HCT116 (cell line): ENCODE measurements around the gene CRHBP.

Source experiments
- ATF3 ChIP-seq: IDR thresholded peaks from 2 replicates; pipeline ENCODE4 v1.6.1; 2012
- CEBPB ChIP-seq: IDR thresholded peaks from 2 replicates; pipeline ENCODE4 v1.6.1; 2012; ENCODE audit warnings: low read depth
- CTCF ChIP-seq, 3 experiments: fragments of 200-600 bp in 1 of 3; sonication (generic) in 1 of 3; IDR thresholded peaks in 2 of 3; conservative IDR thresholded peaks in 1 of 3; 2 replicates each; pipeline ENCODE4 v1.5.1; 2012 to 2017; ENCODE audit warnings: low read depth in 2 of 3, low read length in 2 of 3, antibody characterized with exemption in 1 of 3, borderline replicate concordance in 1 of 3, control low read depth in 1 of 3, mild to moderate bottlenecking in 1 of 3, mixed read lengths in 1 of 3, mixed run types in 1 of 3, moderate library complexity in 1 of 3; ENCODE audit not compliant: insufficient read depth in 1 of 3
- EZH2 ChIP-seq: fragments of 200-600 bp; sonication (generic); IDR thresholded peaks from 2 replicates; pipeline ENCODE4 v1.6.1; 2017; ENCODE audit warnings: antibody characterized with exemption, mixed run types
- EZH2phosphoT487 ChIP-seq: fragments of 200-600 bp; IDR thresholded peaks from 2 replicates; pipeline ENCODE4 v1.6.1; 2018; ENCODE audit warnings: antibody characterized with exemption, borderline replicate concordance
- JUND ChIP-seq: IDR thresholded peaks from 2 replicates; pipeline ENCODE4 v1.6.1; 2012
- MAX ChIP-seq: IDR thresholded peaks from 2 replicates; pipeline ENCODE4 v1.6.1; 2012
- POLR2A ChIP-seq: IDR thresholded peaks from 2 replicates; pipeline ENCODE4 v1.7.0; 2011; ENCODE audit warnings: borderline replicate concordance; ENCODE audit not compliant: insufficient read depth, insufficient read length; ENCODE audit errors: extremely low read depth
- POLR2AphosphoS5 ChIP-seq: IDR thresholded peaks from 2 replicates; pipeline ENCODE4 v1.6.1; 2011; ENCODE audit warnings: mild to moderate bottlenecking, low read depth, low read length, moderate library complexity
- RAD21 ChIP-seq: IDR thresholded peaks from 2 replicates; pipeline ENCODE4 v1.6.1; 2012; ENCODE audit warnings: low read depth, mild to moderate bottlenecking
- TCF7L2 ChIP-seq: IDR thresholded peaks from 2 replicates; pipeline ENCODE4 v1.7.0; 2011; ENCODE audit warnings: borderline replicate concordance, inconsistent platforms; ENCODE audit not compliant: insufficient read depth, insufficient read length; ENCODE audit errors: extremely low read depth
- ZFX ChIP-seq: fragments of 450-650 bp; IDR thresholded peaks from 2 replicates; pipeline ENCODE4 v1.6.1; 2017

GRCh38 chr5:76953551-76954382 lies 922 bp downstream of the CRHBP start:
- no peak for TF ChIP-seq JUND
- TF ChIP-seq TCF7L2, result no peak
- no peak for TF ChIP-seq EZH2phosphoT487
- no peak for TF ChIP-seq CTCF (IDR thresholded peaks at IDR 0.05 in 2 of 3, conservative IDR thresholded peaks at IDR 0.05 in 1 of 3; ENCODE audit: borderline replicate concordance in 1 of 3, insufficient read depth in 1 of 3, low read depth in 2 of 3, low read length in 2 of 3)
- TF ChIP-seq POLR2A, result no peak
- no peak for TF ChIP-seq MAX
- TF ChIP-seq ZFX, result no peak
- TF ChIP-seq POLR2AphosphoS5, result no peak
- TF ChIP-seq EZH2, result no peak
- no peak for TF ChIP-seq ATF3
- no peak for TF ChIP-seq RAD21
- no peak for TF ChIP-seq CEBPB
